Measurements from ENCODE around the gene BEST2. TPM values are rescaled to one million over a fixed set of nuclear protein-coding genes. Genes with fewer than 3 reads are reported as not detected.
A peak's percentile ranks its signal among the peaks of the same experiment; 100 is the strongest.

BEST2 gene
- total RNA-seq, 2 donors from 2014 or later = 0.91 TPM; not detected in 1

DNA sequence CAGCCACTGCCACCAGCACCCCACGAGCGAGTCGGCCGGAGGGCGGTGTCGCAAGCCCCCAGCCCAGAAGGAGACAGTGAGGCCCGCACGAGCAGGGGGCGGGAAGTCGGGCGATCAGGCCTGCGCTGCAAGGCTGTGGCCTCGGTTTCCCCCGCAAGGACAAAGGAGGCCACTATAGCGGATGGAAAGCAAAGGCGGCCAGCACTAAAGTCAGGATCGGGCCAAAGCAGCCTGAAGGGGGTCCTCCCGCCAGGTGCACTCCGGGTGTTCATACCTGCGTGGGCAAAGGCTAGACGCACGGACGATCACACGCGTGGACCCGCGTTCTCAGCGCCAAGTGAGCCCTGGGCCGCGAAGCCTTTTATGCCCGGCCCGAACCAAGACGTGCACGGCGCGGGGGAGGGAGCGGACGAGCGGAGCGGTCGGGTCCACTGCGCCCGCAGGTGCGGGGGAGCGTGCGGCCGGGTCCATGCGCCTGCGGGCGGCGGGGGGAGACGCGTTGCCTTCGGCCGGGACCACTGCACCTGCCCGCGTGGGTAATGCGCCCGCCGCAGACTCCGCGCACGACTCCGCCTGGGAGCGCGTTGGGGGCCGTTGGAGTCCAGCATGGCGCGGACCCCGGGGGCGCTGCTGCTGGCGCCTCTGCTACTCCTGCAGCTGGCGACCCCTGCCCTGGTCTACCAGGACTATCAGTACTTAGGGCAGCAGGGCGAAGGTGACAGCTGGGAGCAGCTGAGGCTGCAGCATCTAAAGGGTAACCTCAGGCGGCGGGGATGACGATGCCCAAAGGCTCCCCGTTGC, 50.1 kb downstream of the BEST2 start, which contains the start of the genes PRDX2 and THSD8:
TSS of gene PRDX2 (minus strand) at position 335 of the 801 bp plus-strand sequence. CDS start 539 bp downstream, outside the sequence.
TSS of gene THSD8 (plus strand) at position 604 of the 801 bp plus-strand sequence. CDS start at position 607, 3 bp downstream.
- intact Hi-C loops (cut with DNase I) = no loop called here
- WGBS = under 1% methylated on average over 23 of the region's 78 CpGs

GRCh38 chr19:12802267-12803106, 50.9 kb downstream of the BEST2 start:
- Histone ChIP-seq H3K27ac (peak overlapping the region; percentile 74 to 78), H3K4me1 (replicated peaks) (peaks cover 8% of the 10 kb centered on the region), H3K4me3 (peak overlapping the region; percentile 50 to 67), H3K27me3 (replicated peaks; ENCODE audit: insufficient read depth) (no peaks in the 10 kb centered on the region), H3K9me3 (no peaks in the 10 kb centered on the region), H3K36me3 (peaks cover 0 to 6% of the 10 kb centered on the region in 2 donors)
- intact Hi-C loops (cut with DNase I) = no loop called here
- TF ChIP-seq POLR2AphosphoS5 (IDR thresholded peaks at IDR 0.05) = no peak
- no peak for TF ChIP-seq POLR2A (IDR thresholded peaks at IDR 0.05)
- no peak for TF ChIP-seq CTCF (IDR thresholded peaks at IDR 0.05)
- DNase-seq (ENCODE audit: low spot score) = no peak
- WGBS = 41% methylated on average over 22 of the region's 22 CpGs

More for the DNA sequence above, 50.1 kb downstream of the BEST2 start, which contains the start of the genes PRDX2 and THSD8:
- H3K9me3 ChIP-seq = no peaks in the 10 kb centered on the region
- H3K27me3 ChIP-seq (replicated peaks; ENCODE audit: insufficient read depth) = no peaks in the 10 kb centered on the region
- H3K27ac ChIP-seq = peak within 1 kb of the TSS; percentile 74 to 78
- peaks cover 8% of the 10 kb centered on the region for H3K4me1 ChIP-seq (replicated peaks)
- peaks cover 0 to 6% of the 10 kb centered on the region in 2 donors for H3K36me3 ChIP-seq
- H3K4me3 ChIP-seq = peak within 1 kb of the TSS; percentile 50 to 67
- DNase-seq (ENCODE audit: low spot score) = peak; percentile 76
- TF ChIP-seq CTCF (IDR thresholded peaks at IDR 0.05) (peak in 2 of 4 experiments; percentile 9 to 14), POLR2AphosphoS5 (IDR thresholded peaks at IDR 0.05) (peak; percentile 95), POLR2A (IDR thresholded peaks at IDR 0.05) (peak; percentile 95)

- no peak overlapping the region for H3K4me3 ChIP-seq
- no peaks in the 10 kb centered on the region for H3K27me3 ChIP-seq (replicated peaks; ENCODE audit: insufficient read depth)
- WGBS = 93% methylated on average over 26 of the region's 26 CpGs
- DNase-seq (ENCODE audit: low spot score) = no peak
- no peak overlapping the region for H3K27ac ChIP-seq
- H3K36me3 ChIP-seq = peaks cover 0 to 5% of the 10 kb centered on the region in 2 donors
- no peak for TF ChIP-seq CTCF (IDR thresholded peaks at IDR 0.05)
- H3K4me1 ChIP-seq (replicated peaks) = peaks cover 8% of the 10 kb centered on the region
- intact Hi-C loops (cut with DNase I) = no loop called here
- no peaks in the 10 kb centered on the region for H3K9me3 ChIP-seq
These were observed 52.5 kb downstream of the BEST2 start for GRCh38 chr19:12804051-12804450.

GRCh38 chr19:12806242-12807081, 54.9 kb downstream of the BEST2 start, which contains the start of gene RNASEH2A:
Gene RNASEH2A, plus strand, starts transcription at chr19:12806584. Its CDS starts 90 bp downstream, at chr19:12806674.
- intact Hi-C loops (cut with DNase I) = loop anchor here (5.0 kb wide), 1 partner anchor 34 kb away; no protein-coding TSS in a partner anchor
- H3K4me1 ChIP-seq (replicated peaks) = no peaks in the 10 kb centered on the region
- 3% methylated on average over 66 of the region's 66 CpGs for WGBS
- TF ChIP-seq POLR2AphosphoS5 (IDR thresholded peaks at IDR 0.05) = peak; percentile 92
- no peak for TF ChIP-seq POLR2A (IDR thresholded peaks at IDR 0.05)
- TF ChIP-seq CTCF (IDR thresholded peaks at IDR 0.05) = peak in 2 of 4 experiments; percentile 34 to 37
- H3K27ac ChIP-seq = peak within 1 kb of the TSS in 1 of 2 donors; percentile 62
- H3K27me3 ChIP-seq (replicated peaks; ENCODE audit: insufficient read depth) = no peaks in the 10 kb centered on the region
- DNase-seq (ENCODE audit: low spot score) = peak; percentile 85
- peak within 1 kb of the TSS; percentile 47 for H3K4me3 ChIP-seq
- H3K9me3 ChIP-seq = no peaks in the 10 kb centered on the region
- no peaks in the 10 kb centered on the region for H3K36me3 ChIP-seq
